Prostate gland (tissue), 2 donors: Measurements from ENCODE around the gene GUCY1A2.

Source experiments
- POLR2A ChIP-seq: fragments of 450-650 bp; IDR thresholded peaks from one replicate; pipeline ENCODE4 v1.6.1; 2016; ENCODE audit warnings: antibody characterized with exemption, mild to moderate bottlenecking
- POLR2AphosphoS5 ChIP-seq: sonication (generic); formaldehyde crosslinking; IDR thresholded peaks from one replicate; pipeline ENCODE4 v1.6.1; 2017; ENCODE audit warnings: antibody characterized with exemption
- TF ChIP-seq, protein P1 (sequence below), 4 experiments: fragments of 200-600 bp in 2 of 4; fragments of 450-650 bp in 2 of 4; sonication (generic) in 2 of 4; IDR thresholded peaks; 1 replicate in 3 of 4; 2 replicates in 1 of 4; pipeline ENCODE4 v1.5.1; 2016 to 2019; ENCODE audit warnings: antibody characterized with exemption in 4 of 4, mild to moderate bottlenecking in 2 of 4, moderate library complexity in 2 of 4

DNA sequence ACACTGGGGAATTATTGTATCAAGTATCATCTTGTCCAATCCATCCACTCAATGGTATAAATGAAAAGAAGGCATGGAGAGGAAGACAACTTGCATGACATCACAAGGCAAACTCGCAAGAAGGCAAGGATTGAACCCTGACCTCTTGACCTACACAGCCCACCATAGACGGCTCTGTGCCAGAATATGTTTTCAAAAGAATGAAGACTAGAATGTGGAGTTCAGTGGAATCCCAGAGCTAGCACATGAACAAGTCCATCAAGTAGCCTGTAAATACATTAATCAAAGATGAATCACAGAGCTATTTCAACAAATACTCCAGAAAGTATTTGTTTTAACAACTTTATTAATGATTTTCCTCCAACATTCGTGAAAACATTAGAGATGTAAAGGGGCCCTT, 189.7 kb downstream of the GUCY1A2 start:
- TF ChIP-seq, protein P1, sequence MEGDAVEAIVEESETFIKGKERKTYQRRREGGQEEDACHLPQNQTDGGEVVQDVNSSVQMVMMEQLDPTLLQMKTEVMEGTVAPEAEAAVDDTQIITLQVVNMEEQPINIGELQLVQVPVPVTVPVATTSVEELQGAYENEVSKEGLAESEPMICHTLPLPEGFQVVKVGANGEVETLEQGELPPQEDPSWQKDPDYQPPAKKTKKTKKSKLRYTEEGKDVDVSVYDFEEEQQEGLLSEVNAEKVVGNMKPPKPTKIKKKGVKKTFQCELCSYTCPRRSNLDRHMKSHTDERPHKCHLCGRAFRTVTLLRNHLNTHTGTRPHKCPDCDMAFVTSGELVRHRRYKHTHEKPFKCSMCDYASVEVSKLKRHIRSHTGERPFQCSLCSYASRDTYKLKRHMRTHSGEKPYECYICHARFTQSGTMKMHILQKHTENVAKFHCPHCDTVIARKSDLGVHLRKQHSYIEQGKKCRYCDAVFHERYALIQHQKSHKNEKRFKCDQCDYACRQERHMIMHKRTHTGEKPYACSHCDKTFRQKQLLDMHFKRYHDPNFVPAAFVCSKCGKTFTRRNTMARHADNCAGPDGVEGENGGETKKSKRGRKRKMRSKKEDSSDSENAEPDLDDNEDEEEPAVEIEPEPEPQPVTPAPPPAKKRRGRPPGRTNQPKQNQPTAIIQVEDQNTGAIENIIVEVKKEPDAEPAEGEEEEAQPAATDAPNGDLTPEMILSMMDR (IDR thresholded peaks at IDR 0.05), result no peak
- TF ChIP-seq POLR2A, result no peak
- no peak for TF ChIP-seq POLR2AphosphoS5
